Measurements from ENCODE around the gene ASAP3. TPM values are rescaled to one million over a fixed set of nuclear protein-coding genes. Genes with fewer than 3 reads are reported as not detected.

ASAP3 gene
- total RNA-seq, 1 experiment from 2014 or later: 2.9 TPM

DNA sequence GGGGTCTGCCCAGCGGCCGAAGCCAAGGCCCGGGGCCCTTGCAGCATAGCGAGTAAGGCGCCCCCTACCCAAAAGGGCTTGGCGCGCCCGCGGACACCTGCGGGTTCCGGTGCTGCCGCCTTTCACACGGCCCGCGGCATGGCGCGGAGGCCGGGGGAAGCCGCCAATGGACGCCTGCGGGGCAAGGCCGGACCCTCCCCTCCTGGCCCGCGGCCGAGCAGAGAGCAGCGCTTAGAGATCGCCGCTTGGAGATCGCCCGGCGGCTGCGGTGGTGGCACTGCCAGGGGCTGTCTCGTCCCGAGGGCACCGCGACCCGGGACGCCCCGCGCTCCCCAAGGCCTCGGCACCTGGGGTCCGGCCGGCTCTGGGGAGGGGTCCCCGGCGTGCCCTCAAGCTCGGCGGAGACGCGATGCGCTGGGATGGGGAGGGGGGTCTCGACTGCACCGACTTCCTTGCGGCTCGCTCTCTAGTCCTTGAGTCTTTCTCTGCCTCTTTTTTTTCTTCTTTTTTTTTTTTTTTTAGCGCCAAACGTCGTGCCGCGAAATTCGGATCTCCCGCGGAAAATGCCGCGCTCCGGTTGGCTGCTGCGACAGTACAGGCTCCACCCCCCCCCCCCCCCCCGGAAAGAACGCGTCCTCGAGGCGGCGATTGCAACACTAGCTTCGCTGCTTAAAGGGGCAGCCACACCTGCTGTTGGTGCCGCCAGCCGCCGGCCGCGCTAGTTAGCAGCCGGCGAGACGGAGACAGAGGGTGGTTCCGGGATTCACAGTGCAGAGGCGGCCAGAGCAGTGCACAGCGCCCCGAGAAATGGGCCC, 47.0 kb upstream of the ASAP3 start, which contains the start of gene E2F2:
Gene E2F2, minus strand, starts transcription at position 487 of the 815 bp plus-strand sequence. Its CDS starts 440 bp downstream, at position 47.
- no peaks in the 10 kb centered on the region for H3K9me3 Mint-ChIP-seq (ENCODE audit: low read depth, unreplicated experiment)
- H3K27ac Mint-ChIP-seq (ENCODE audit: unreplicated experiment): peak within 1 kb of the TSS; percentile 86
- peak; percentile 68 for DNase-seq

DNA sequence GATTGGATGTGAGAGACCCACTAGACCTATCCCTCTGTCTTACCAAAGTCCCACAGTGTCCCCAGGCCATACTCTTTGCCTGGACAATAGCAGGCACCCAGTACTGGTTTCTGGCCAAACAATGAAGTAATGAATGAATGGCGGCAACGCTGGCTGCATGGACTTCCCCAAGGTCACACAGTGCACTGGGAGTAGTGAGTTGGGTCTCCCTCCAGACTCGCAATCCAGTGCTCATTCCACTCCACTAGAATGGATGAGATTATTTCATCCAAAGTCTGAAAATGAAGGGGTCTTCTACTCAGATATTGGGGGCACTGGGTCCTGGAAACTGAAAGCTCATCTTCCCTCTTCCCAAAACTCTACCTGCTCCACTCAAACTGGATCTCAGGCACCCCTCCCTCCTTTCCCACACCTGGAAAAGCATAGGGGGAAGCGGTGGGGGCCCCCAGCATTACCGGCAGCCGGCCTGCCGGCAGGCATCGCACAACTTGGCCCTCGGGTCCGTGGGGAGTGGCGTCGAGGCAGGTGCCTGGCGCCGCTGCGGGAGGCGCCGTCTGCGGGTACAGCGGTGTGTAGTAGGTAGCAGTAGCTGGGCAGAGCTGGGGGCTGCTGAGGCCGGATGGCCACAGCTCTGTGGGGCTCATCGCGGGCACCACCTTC, 46.2 kb upstream of the ASAP3 start:
- intact Hi-C loops (cut with micrococcal nuclease; ENCODE audit: unreplicated experiment): loop anchor here (10.0 kb wide), 1 partner anchor 315 kb away; the partner anchor contains the start of gene HTR1D
- no peak for DNase-seq

More for the DNA sequence above, 47.0 kb upstream of the ASAP3 start, which contains the start of gene E2F2:
- Mint-ChIP-seq H3K36me3 (ENCODE audit: insufficient read depth, unreplicated experiment) (peaks cover 19% of the 10 kb centered on the region), H3K27me3 (ENCODE audit: unreplicated experiment) (no peaks in the 10 kb centered on the region), H3K4me3 (ENCODE audit: low read depth, unreplicated experiment) (peak within 1 kb of the TSS; percentile 77), H3K4me1 (ENCODE audit: low read depth, unreplicated experiment) (peaks cover 33% of the 10 kb centered on the region)
- CTCF ChIA-PET: interaction anchor here (0.6 to 1.0 kb wide), 5 partner anchors 9 to 314 kb away, joined by 3 to 7 read pairs (median 4); partner anchors contain the start of gene HTR1D
- TF ChIP-seq, protein P1, sequence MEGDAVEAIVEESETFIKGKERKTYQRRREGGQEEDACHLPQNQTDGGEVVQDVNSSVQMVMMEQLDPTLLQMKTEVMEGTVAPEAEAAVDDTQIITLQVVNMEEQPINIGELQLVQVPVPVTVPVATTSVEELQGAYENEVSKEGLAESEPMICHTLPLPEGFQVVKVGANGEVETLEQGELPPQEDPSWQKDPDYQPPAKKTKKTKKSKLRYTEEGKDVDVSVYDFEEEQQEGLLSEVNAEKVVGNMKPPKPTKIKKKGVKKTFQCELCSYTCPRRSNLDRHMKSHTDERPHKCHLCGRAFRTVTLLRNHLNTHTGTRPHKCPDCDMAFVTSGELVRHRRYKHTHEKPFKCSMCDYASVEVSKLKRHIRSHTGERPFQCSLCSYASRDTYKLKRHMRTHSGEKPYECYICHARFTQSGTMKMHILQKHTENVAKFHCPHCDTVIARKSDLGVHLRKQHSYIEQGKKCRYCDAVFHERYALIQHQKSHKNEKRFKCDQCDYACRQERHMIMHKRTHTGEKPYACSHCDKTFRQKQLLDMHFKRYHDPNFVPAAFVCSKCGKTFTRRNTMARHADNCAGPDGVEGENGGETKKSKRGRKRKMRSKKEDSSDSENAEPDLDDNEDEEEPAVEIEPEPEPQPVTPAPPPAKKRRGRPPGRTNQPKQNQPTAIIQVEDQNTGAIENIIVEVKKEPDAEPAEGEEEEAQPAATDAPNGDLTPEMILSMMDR (IDR thresholded peaks at IDR 0.05; ENCODE audit: unreplicated experiment): no peak
- intact Hi-C loops (cut with micrococcal nuclease; ENCODE audit: unreplicated experiment): loop anchor here (10.0 kb wide), 1 partner anchor 316 kb away; the partner anchor contains the start of gene HTR1D
- BruUV-seq (replicated peaks): no TSS peak

DNA sequence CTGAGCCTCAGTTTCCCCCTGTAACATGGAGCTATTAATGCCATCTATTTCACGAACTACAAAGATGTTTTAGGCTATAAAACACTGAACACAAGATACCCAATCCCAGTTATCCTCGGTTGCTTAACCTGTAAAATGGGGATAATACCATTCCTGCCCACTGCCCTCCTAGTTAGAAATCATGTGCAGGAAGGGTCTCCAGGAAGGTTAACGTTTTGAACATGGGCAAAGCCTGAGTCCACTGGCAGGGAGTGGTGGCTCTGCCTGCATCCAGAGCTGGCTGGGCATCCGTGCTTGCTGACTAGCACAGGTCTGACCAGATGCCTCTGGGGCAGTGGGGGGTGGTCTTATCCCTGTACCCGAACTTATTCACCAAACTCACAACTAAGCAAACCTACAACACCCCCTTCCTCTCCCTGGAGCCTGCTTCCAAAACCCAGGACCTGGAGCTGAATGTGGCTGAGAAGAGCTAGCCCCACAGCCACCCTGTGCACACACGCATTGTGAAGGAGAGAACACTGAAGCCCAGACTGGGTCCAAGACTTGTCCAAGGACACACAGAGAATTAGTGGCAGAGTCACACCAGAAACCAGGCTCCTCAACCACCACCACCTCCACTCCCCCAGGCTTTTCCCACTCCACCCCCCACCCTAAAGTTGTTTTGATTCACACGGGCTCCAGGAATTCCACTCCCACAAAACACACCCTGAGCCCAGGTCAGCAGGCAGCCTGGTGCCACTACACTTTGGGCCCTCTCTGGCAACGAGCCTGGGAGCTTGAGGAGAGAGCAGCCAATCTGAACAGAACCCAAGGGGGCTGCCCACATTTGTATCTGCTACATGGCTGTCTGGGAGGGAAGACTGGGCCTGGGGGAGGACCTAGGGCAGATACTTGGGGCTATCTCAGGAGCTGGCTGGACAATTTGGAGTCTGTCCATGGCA, 45.4 kb upstream of the ASAP3 start:
- CTCF ChIA-PET: interaction anchor here (0.6 to 1.3 kb wide), 3 partner anchors 12 to 126 kb away, joined by 3 to 10 read pairs (median 9); no protein-coding TSS in a partner anchor
- BruUV-seq (replicated peaks): TSS peak; percentile 45
- DNase-seq: no peak
- Mint-ChIP-seq H3K27ac (ENCODE audit: unreplicated experiment) (no peak overlapping the region), H3K9me3 (ENCODE audit: low read depth, unreplicated experiment) (no peaks in the 10 kb centered on the region), H3K4me1 (ENCODE audit: low read depth, unreplicated experiment) (peaks cover 43% of the 10 kb centered on the region), H3K36me3 (ENCODE audit: insufficient read depth, unreplicated experiment) (peaks cover 22% of the 10 kb centered on the region), H3K4me3 (ENCODE audit: low read depth, unreplicated experiment) (peak overlapping the region; percentile 77), H3K27me3 (ENCODE audit: unreplicated experiment) (no peaks in the 10 kb centered on the region)
- intact Hi-C loops (cut with micrococcal nuclease; ENCODE audit: unreplicated experiment): loop anchor here (10.0 kb wide), 1 partner anchor 315 kb away; the partner anchor contains the start of gene HTR1D
- TF ChIP-seq, protein P1 (IDR thresholded peaks at IDR 0.05; ENCODE audit: unreplicated experiment): no peak

More for the DNA sequence above, 46.2 kb upstream of the ASAP3 start:
- H3K27ac Mint-ChIP-seq (ENCODE audit: unreplicated experiment): no peak overlapping the region
- TF ChIP-seq, protein P1 (IDR thresholded peaks at IDR 0.05; ENCODE audit: unreplicated experiment): no peak
- H3K4me3 Mint-ChIP-seq (ENCODE audit: low read depth, unreplicated experiment): peak overlapping the region; percentile 77
- CTCF ChIA-PET: interaction anchor here (0.6 to 1.0 kb wide), 2 partner anchors 9 to 11 kb away, joined by 3 to 10 read pairs; no protein-coding TSS in a partner anchor
- H3K36me3 Mint-ChIP-seq (ENCODE audit: insufficient read depth, unreplicated experiment): peaks cover 22% of the 10 kb centered on the region
- H3K9me3 Mint-ChIP-seq (ENCODE audit: low read depth, unreplicated experiment): no peaks in the 10 kb centered on the region
- no TSS peak for BruUV-seq (replicated peaks)
- no peaks in the 10 kb centered on the region for H3K27me3 Mint-ChIP-seq (ENCODE audit: unreplicated experiment)
- H3K4me1 Mint-ChIP-seq (ENCODE audit: low read depth, unreplicated experiment): peaks cover 40% of the 10 kb centered on the region
